ENCODE results near the gene KCTD1. TPM values are rescaled to one million over a fixed set of nuclear protein-coding genes. Genes with fewer than 3 reads are reported as not detected.

KCTD1 gene
- total and polyA plus RNA-seq, 8 donors: 12.1 to 21.7 (median 16.8) TPM

GRCh38 chr18:26462355-26462754 lies 86.0 kb downstream of the KCTD1 start:
- DNase-seq (no peak), ATAC-seq (no peak)
- H3K4me3 ChIP-seq: no peak overlapping the region
- H3K9me3 ChIP-seq: no peaks in the 10 kb centered on the region
- H3K36me3 ChIP-seq: peaks cover 0 to 4% of the 10 kb centered on the region in 2 donors
- no peak for TF ChIP-seq CTCF (IDR thresholded peaks at IDR 0.05)
- intact Hi-C loops (cut with DNase I): no loop called here
- H3K4me1 ChIP-seq: peaks cover 0 to 6% of the 10 kb centered on the region in 2 donors
- no peaks in the 10 kb centered on the region for H3K27me3 ChIP-seq
- H3K27ac ChIP-seq: no peak overlapping the region

GRCh38 chr18:26461405-26461804 lies 86.9 kb downstream of the KCTD1 start:
- DNase-seq (no peak), ATAC-seq (peak; percentile 54)
- H3K9me3 ChIP-seq: no peaks in the 10 kb centered on the region
- peak overlapping the region in 1 of 2 donors; percentile 20 for H3K27ac ChIP-seq
- intact Hi-C loops (cut with DNase I): no loop called here
- H3K4me3 ChIP-seq: no peak overlapping the region
- no peak for TF ChIP-seq CTCF (IDR thresholded peaks at IDR 0.05)
- H3K36me3 ChIP-seq: peaks cover 0 to 4% of the 10 kb centered on the region in 2 donors
- H3K4me1 ChIP-seq: peaks cover 0 to 6% of the 10 kb centered on the region in 2 donors
- H3K27me3 ChIP-seq: no peaks in the 10 kb centered on the region

GRCh38 chr18:26460449-26461091 lies 87.8 kb downstream of the KCTD1 start:
- peaks cover 0 to 6% of the 10 kb centered on the region in 2 donors for H3K4me1 ChIP-seq
- DNase-seq (peak in 2 of 4 donors; percentile 46 to 52), ATAC-seq (peak; percentile 78)
- H3K27ac ChIP-seq: peak overlapping the region in 1 of 2 donors; percentile 54
- no peaks in the 10 kb centered on the region for H3K9me3 ChIP-seq
- H3K36me3 ChIP-seq: peaks cover 0 to 4% of the 10 kb centered on the region in 2 donors
- intact Hi-C loops (cut with DNase I): no loop called here
- no peak overlapping the region for H3K4me3 ChIP-seq
- TF ChIP-seq CTCF (IDR thresholded peaks at IDR 0.05): no peak
- no peaks in the 10 kb centered on the region for H3K27me3 ChIP-seq

- DNase-seq (no peak), ATAC-seq (no peak)
- H3K36me3 ChIP-seq: peaks cover 0 to 4% of the 10 kb centered on the region in 2 donors
- no peak for TF ChIP-seq CTCF (IDR thresholded peaks at IDR 0.05)
- peak overlapping the region in 1 of 2 donors; percentile 54 for H3K27ac ChIP-seq
- H3K4me3 ChIP-seq: no peak overlapping the region
- intact Hi-C loops (cut with DNase I): no loop called here
- no peaks in the 10 kb centered on the region for H3K9me3 ChIP-seq
- H3K4me1 ChIP-seq: peaks cover 0 to 6% of the 10 kb centered on the region in 2 donors
- H3K27me3 ChIP-seq: no peaks in the 10 kb centered on the region
These were observed 88.5 kb downstream of the KCTD1 start for GRCh38 chr18:26459884-26460283.

- Histone ChIP-seq H3K27me3 (no peaks in the 10 kb centered on the region), H3K4me3 (no peak overlapping the region), H3K4me1 (peaks cover 0 to 6% of the 10 kb centered on the region in 2 donors), H3K27ac (peak overlapping the region in 1 of 2 donors; percentile 39), H3K36me3 (peaks cover 0 to 4% of the 10 kb centered on the region in 2 donors), H3K9me3 (no peaks in the 10 kb centered on the region)
- ATAC-seq (no peak), DNase-seq (no peak)
- TF ChIP-seq CTCF (IDR thresholded peaks at IDR 0.05): no peak
- intact Hi-C loops (cut with DNase I): no loop called here
These were observed 89.0 kb downstream of the KCTD1 start for GRCh38 chr18:26459340-26459739.

Measured in left lung (tissue), 10 donors.